OCI-LY3 (cell line): ENCODE measurements around the gene HSD11B1L.

Experiments
- CTCF ChIP-seq: fragments of 200-600, 300-600 bp; sonication (generic); IDR thresholded peaks from 2 replicates; pipeline ENCODE4 v1.5.1; 2014; ENCODE audit warnings: antibody characterized with exemption, low read length, low read depth
- EZH2phosphoT487 ChIP-seq: fragments of 200-600 bp; shearing (Covaris generic); IDR thresholded peaks from 2 replicates; pipeline ENCODE4 v1.6.1; 2018; ENCODE audit warnings: antibody characterized with exemption, mixed run types, low read depth

DNA sequence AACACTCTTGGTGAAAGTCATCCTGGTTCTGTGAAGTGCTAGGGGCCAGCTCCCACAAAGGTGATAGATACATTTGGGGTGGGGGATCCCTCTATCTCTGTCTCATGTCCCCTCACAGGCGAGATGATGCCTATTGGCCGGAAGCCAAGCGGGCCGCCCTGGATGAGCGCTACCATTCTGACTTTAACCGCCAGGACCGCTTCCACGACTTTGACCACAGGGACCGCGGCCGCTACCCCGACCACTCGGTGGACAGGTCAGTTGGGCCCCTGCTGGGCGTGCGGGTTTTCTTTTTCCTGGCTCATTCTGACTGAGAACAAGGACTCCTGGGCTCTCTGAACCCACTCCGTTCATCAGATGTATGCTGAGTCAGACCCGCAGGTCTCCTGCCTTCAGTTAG lies 16.9 kb upstream of the HSD11B1L start:
- no peak for TF ChIP-seq EZH2phosphoT487
- no peak for TF ChIP-seq CTCF
